AG04450 (cell line): ENCODE measurements around the gene DACT1. TPM values are rescaled to one million over a fixed set of nuclear protein-coding genes. Genes with fewer than 3 reads are reported as not detected.

Source experiments
- CTCF ChIA-PET: fragments of 300-600, 350-600 bp; formaldehyde crosslinking; extraction: SDS; loops from one replicate; lab custom pipeline; 2022; ENCODE audit warnings: antibody characterized with exemption, inconsistent platforms; lab: Charles Lee
- POLR2A ChIA-PET: fragments of 350-600 bp; formaldehyde crosslinking; extraction: SDS; loops from one replicate; lab custom pipeline; 2021; ENCODE audit warnings: antibody characterized with exemption, inconsistent platforms; lab: Yijun Ruan, JAX
- DNase-seq: peaks from one replicate; pipeline ENCODE4 v3.0.0-alpha.2; 2011; ENCODE audit warnings: low read depth, low spot score
- H3K27ac ChIP-seq: one replicate; pipeline ENCODE4 v1.5.1; 2012; ENCODE audit warnings: low read depth, low read length, control low read depth
- H3K27me3 ChIP-seq: one replicate; pipeline ENCODE4 v1.6.0; 2012; ENCODE audit warnings: low read length; ENCODE audit not compliant: control insufficient read depth, insufficient read depth
- H3K4me3 ChIP-seq: 2 replicates; pipeline ENCODE4 v1.5.1; 2011; ENCODE audit warnings: mild to moderate bottlenecking, low read depth, low read length, control low read depth
- H3K9me3 ChIP-seq: 2 replicates; pipeline ENCODE4 v1.5.1; 2012; ENCODE audit warnings: low read length; ENCODE audit not compliant: control insufficient read depth, insufficient read depth
- CTCF ChIP-seq: IDR thresholded peaks from 2 replicates; pipeline ENCODE4 v1.5.1; 2011; ENCODE audit warnings: low read depth, low read length, control low read depth, inconsistent platforms
- polyA plus RNA-seq: library from polyadenylated mRNA; depleted of rRNA; stranded (reverse); fragments of >200 nt; gene quantifications from 2 replicates; pipeline ENCODE4 v1.2.3, GENCODE V29; 2011

DACT1 gene
- polyA plus RNA-seq, 1 experiment, result 6.1 TPM

- DNase-seq, result no peak
- no peak overlapping the region for H3K4me3 ChIP-seq
- H3K27ac ChIP-seq, result peak overlapping the region; percentile 13
- no peaks in the 10 kb centered on the region for H3K9me3 ChIP-seq
- ChIA-PET POLR2A (no interaction called here), CTCF (interaction anchor here (0.6 to 1.5 kb wide), 2 partner anchors 30 to 33 kb away, joined by 4 to 13 read pairs; no protein-coding TSS in a partner anchor)
- no peaks in the 10 kb centered on the region for H3K27me3 ChIP-seq
- TF ChIP-seq CTCF, result no peak
Observed at GRCh38 chr14:58607131-58607951, 30.4 kb upstream of the DACT1 start.

- ChIA-PET CTCF (interaction anchor here (1.5 kb wide), 2 partner anchors 29 to 448 kb away, joined by 4 to 13 read pairs; no protein-coding TSS in a partner anchor), POLR2A (no interaction called here)
- Histone ChIP-seq H3K4me3 (no peak overlapping the region), H3K9me3 (no peaks in the 10 kb centered on the region), H3K27ac (no peak overlapping the region), H3K27me3 (no peaks in the 10 kb centered on the region)
- no peak for TF ChIP-seq CTCF
- DNase-seq, result peak; percentile 42
Observed at GRCh38 chr14:58607952-58608317, 29.8 kb upstream of the DACT1 start.

- DNase-seq, result no peak
- Histone ChIP-seq H3K27me3 (no peaks in the 10 kb centered on the region), H3K9me3 (no peaks in the 10 kb centered on the region), H3K27ac (no peak overlapping the region), H3K4me3 (no peak overlapping the region)
- no peak for TF ChIP-seq CTCF
- CTCF ChIA-PET, result no interaction called here
- POLR2A ChIA-PET, result no interaction called here
Observed at GRCh38 chr14:58617619-58618018, 20.1 kb upstream of the DACT1 start.

GRCh38 chr14:58620011-58620410, 17.8 kb upstream of the DACT1 start:
- POLR2A ChIA-PET, result no interaction called here
- Histone ChIP-seq H3K9me3 (no peaks in the 10 kb centered on the region), H3K27me3 (no peaks in the 10 kb centered on the region), H3K27ac (no peak overlapping the region), H3K4me3 (no peak overlapping the region)
- CTCF ChIA-PET, result no interaction called here
- TF ChIP-seq CTCF, result no peak
- no peak for DNase-seq

GRCh38 chr14:58625438-58625837, 12.3 kb upstream of the DACT1 start:
- ChIA-PET CTCF (interaction anchor here (0.6 kb wide), 1 partner anchor 122 kb away, joined by 6 read pairs; no protein-coding TSS in a partner anchor), POLR2A (no interaction called here)
- Histone ChIP-seq H3K27me3 (no peaks in the 10 kb centered on the region), H3K9me3 (no peaks in the 10 kb centered on the region; the same call in 1 of the 2 replicates), H3K27ac (no peak overlapping the region), H3K4me3 (no peak overlapping the region)
- no peak for DNase-seq
- TF ChIP-seq CTCF, result no peak
